K562 (cell line): ENCODE results near the gene MED29. TPM values are rescaled to one million over a fixed set of nuclear protein-coding genes. Genes with fewer than 3 reads are reported as not detected.

Source experiments
- ESRRA ChIP-seq: fragments of 450-650 bp; IDR thresholded peaks from 2 replicates; pipeline ENCODE4 v1.6.1; 2014; ENCODE audit warnings: low read depth, mild to moderate bottlenecking, moderate library complexity, borderline replicate concordance
- ETV5 ChIP-seq: sonication (generic); formaldehyde crosslinking; IDR thresholded peaks from 2 replicates; pipeline ENCODE4 v1.4.0; 2020; ENCODE audit warnings: low read depth, mild to moderate bottlenecking, missing genetic modification reagents
- FOXA3 ChIP-seq, 2 experiments: fragments of 450-650 bp in 1 of 2; sonication (generic) in 1 of 2; formaldehyde crosslinking; IDR thresholded peaks in 1 of 2; conservative IDR thresholded peaks in 1 of 2; 2 replicates each; pipeline versions ENCODE4 v1.4.0 to v1.8.0; 2020 to 2022; ENCODE audit warnings: mild to moderate bottlenecking in 2 of 2, missing genetic modification reagents in 1 of 2
- GTF2F1 ChIP-seq: IDR thresholded peaks from 2 replicates; pipeline ENCODE4 v1.6.1; 2011; ENCODE audit warnings: low read depth, low read length, improper control_type of control experiment
- HDGF ChIP-seq: fragments of 450-650 bp; IDR thresholded peaks from 2 replicates; pipeline ENCODE4 v1.6.1; 2016
- HNRNPL ChIP-seq: fragments of 200-400 bp; formaldehyde crosslinking; IDR thresholded peaks from 2 replicates; pipeline ENCODE4 v1.6.1; 2017; ENCODE audit warnings: low read depth, mild to moderate bottlenecking, low read length
- IRF2 ChIP-seq: sonication (generic); formaldehyde crosslinking; IDR thresholded peaks from 2 replicates; pipeline ENCODE4 v1.8.1; 2022; ENCODE audit warnings: mild to moderate bottlenecking, missing genetic modification reagents
- IRF9 ChIP-seq: fragments of 450-650 bp; IDR thresholded peaks from 2 replicates; pipeline ENCODE4 v1.6.1; 2016; ENCODE audit warnings: missing biosample characterization, missing genetic modification characterization
- KDM4B ChIP-seq, 2 experiments: fragments of 450-650 bp in 1 of 2; sonication (generic) in 1 of 2; IDR thresholded peaks; 2 replicates each; pipeline ENCODE4 v1.6.1; 2016 to 2017; ENCODE audit warnings: borderline replicate concordance in 2 of 2, antibody characterized with exemption in 1 of 2, low read depth in 1 of 2, mild to moderate bottlenecking in 1 of 2
- MTA2 ChIP-seq: fragments of 450-650 bp; IDR thresholded peaks from 2 replicates; pipeline ENCODE4 v1.6.1; 2016; ENCODE audit warnings: low read depth
- NCOA4 ChIP-seq: fragments of 450-650 bp; IDR thresholded peaks from 2 replicates; pipeline ENCODE4 v1.6.1; 2018; ENCODE audit warnings: mild to moderate bottlenecking; ENCODE audit not compliant: partially characterized antibody
- SMARCE1 ChIP-seq: fragments of 450-650 bp; IDR thresholded peaks from 2 replicates; pipeline ENCODE4 v1.7.1; 2016; ENCODE audit warnings: mild to moderate bottlenecking
- TAL1 ChIP-seq: fragments of 450-650 bp; IDR thresholded peaks from 2 replicates; pipeline ENCODE4 v1.6.1; 2016; ENCODE audit warnings: mild to moderate bottlenecking
- ZFP30 ChIP-seq: fragments of 250-450 bp; sonication (Bioruptor Pico); IDR thresholded peaks from 2 replicates; pipeline ENCODE4 v1.8.0; 2022; ENCODE audit warnings: moderate library complexity, mild to moderate bottlenecking, inconsistent platforms, borderline replicate concordance
- ZKSCAN8 ChIP-seq: fragments of 200-800 bp; sonication (Bioruptor generic); IDR thresholded peaks from 2 replicates; pipeline ENCODE4 v1.6.1; 2016; ENCODE audit warnings: missing genetic modification characterization, missing compliant biosample characterization
- ZNF12 ChIP-seq: sonication (generic); formaldehyde crosslinking; IDR thresholded peaks from 2 replicates; pipeline ENCODE4 v1.4.0; 2020; ENCODE audit warnings: mild to moderate bottlenecking, missing genetic modification reagents
- ZNF133 ChIP-seq: fragments of 250-450 bp; sonication (Bioruptor Pico); IDR thresholded peaks from 2 replicates; pipeline ENCODE4 v1.4.0; 2020; ENCODE audit warnings: mild to moderate bottlenecking
- ZNF165 ChIP-seq: fragments of 250-450 bp; sonication (Bioruptor Pico); IDR thresholded peaks from 2 replicates; pipeline ENCODE4 v1.4.0; 2020; ENCODE audit warnings: borderline replicate concordance
- ZNF3 ChIP-seq: fragments of 250-450 bp; sonication (Bioruptor Pico); IDR thresholded peaks from 2 replicates; pipeline ENCODE4 v1.5.0; 2021; ENCODE audit warnings: mild to moderate bottlenecking, moderate library complexity
- ZNF347 ChIP-seq: fragments of 450-650 bp; formaldehyde crosslinking; IDR thresholded peaks from 2 replicates; pipeline ENCODE4 v1.4.0; 2020; ENCODE audit warnings: low read depth, mild to moderate bottlenecking, moderate library complexity
- ZNF740 ChIP-seq, 3 experiments: fragments of 200-800 bp in 1 of 3; sonication (Bioruptor generic) in 1 of 3; sonication (generic) in 1 of 3; formaldehyde crosslinking in 1 of 3; IDR thresholded peaks; 2 replicates each; pipeline versions ENCODE4 v1.6.1 to v1.8.0; 2016 to 2022; ENCODE audit warnings: mild to moderate bottlenecking in 2 of 3, missing compliant biosample characterization in 2 of 3, missing genetic modification characterization in 2 of 3, missing genetic modification reagents in 1 of 3
- polyA plus RNA-seq, 8 experiments: library from polyadenylated mRNA; depleted of rRNA in 4 of 8; stranded (reverse) in 5 of 8; unstranded in 3 of 8; fragments of >200 nt; fragmentation: Nextera tagmentation in 2 of 8; fragmentation: Illumina TruSeq in 1 of 8; extraction: Ambion mirVana in 2 of 8; extraction: Trizol in 1 of 8; gene quantifications; 2 replicates each; pipeline versions ENCODE4 v1.2.1 to v1.2.3, GENCODE V29; 2011 to 2014; ENCODE audit warnings: inconsistent platforms in 1 of 8, missing spikeins in 1 of 8
- total RNA-seq, 7 experiments: library from RNA; depleted of rRNA in 6 of 7; stranded (reverse); fragments of >200 nt in 6 of 7; fragmentation: Illumina TruSeq in 2 of 7; extraction: Trizol in 2 of 7; gene quantifications; 2 replicates each; pipeline versions ENCODE4 v1.2.1 to v1.2.3, GENCODE V29; 2011 to 2021; ENCODE audit warnings: low replicate concordance in 1 of 7
- TF ChIP-seq, protein P1 (sequence below): sonication (generic); formaldehyde crosslinking; IDR thresholded peaks from 2 replicates; pipeline ENCODE4 v1.8.0; 2023; ENCODE audit warnings: mild to moderate bottlenecking, missing genetic modification reagents
- TF ChIP-seq, protein P2 (sequence below): fragments of 450-650 bp; IDR thresholded peaks from 2 replicates; pipeline ENCODE4 v1.6.1; 2016; ENCODE audit warnings: low read depth, mild to moderate bottlenecking, moderate library complexity

MED29 gene
- total and polyA plus RNA-seq, 9 of the 15 experiments (the other 6 are each of a cell fraction or from before 2014, with no cell fraction given) = 1.8 to 22.6 (median 12.4) TPM

DNA sequence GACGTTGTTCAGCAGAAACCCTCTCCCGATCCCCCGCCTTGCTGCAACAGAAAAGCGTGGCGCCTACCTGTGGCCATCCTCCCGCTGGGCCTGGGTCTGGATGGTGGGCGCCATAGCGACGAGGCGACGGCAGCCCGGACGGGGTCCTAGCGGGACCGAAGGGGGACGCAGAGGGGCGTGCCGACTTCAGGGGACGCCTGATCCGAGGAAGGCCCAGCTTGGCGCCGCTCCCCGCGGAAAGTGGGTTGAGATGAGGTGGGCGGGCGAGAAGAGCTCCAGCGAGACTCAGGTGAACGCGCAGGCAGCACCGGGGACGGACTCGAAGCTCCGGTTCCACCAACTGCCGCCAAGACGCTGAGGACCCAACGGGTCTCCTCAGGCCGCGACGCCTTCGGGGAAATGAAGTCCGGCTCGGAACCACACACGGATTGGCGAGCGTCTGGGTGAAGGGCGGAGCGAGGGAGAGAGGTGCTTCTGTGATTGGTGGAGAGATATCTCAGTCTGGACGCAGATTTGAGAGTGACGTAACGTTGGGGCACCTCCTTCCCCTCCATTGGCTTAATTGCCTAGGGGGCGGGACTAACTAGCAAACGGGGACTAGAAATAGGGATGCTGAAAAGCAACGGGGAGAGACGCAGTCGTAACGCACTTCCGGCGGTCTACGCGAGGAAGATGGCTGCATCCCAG is at the start of gene MED29, which contains the start of gene PAF1 (continued):
- TF ChIP-seq, protein P1, sequence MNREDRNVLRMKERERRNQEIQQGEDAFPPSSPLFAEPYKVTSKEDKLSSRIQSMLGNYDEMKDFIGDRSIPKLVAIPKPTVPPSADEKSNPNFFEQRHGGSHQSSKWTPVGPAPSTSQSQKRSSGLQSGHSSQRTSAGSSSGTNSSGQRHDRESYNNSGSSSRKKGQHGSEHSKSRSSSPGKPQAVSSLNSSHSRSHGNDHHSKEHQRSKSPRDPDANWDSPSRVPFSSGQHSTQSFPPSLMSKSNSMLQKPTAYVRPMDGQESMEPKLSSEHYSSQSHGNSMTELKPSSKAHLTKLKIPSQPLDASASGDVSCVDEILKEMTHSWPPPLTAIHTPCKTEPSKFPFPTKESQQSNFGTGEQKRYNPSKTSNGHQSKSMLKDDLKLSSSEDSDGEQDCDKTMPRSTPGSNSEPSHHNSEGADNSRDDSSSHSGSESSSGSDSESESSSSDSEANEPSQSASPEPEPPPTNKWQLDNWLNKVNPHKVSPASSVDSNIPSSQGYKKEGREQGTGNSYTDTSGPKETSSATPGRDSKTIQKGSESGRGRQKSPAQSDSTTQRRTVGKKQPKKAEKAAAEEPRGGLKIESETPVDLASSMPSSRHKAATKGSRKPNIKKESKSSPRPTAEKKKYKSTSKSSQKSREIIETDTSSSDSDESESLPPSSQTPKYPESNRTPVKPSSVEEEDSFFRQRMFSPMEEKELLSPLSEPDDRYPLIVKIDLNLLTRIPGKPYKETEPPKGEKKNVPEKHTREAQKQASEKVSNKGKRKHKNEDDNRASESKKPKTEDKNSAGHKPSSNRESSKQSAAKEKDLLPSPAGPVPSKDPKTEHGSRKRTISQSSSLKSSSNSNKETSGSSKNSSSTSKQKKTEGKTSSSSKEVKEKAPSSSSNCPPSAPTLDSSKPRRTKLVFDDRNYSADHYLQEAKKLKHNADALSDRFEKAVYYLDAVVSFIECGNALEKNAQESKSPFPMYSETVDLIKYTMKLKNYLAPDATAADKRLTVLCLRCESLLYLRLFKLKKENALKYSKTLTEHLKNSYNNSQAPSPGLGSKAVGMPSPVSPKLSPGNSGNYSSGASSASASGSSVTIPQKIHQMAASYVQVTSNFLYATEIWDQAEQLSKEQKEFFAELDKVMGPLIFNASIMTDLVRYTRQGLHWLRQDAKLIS (CRISPR knock-in tag) = no peak; the same call in 1 of the 2 replicates
- TF ChIP-seq ZNF740 (CRISPR knock-in tag; IDR thresholded peaks at IDR 0.05) = no peak
- no peak for TF ChIP-seq ZNF740 (tag; IDR thresholded peaks at IDR 0.05)
- TF ChIP-seq, protein P2, sequence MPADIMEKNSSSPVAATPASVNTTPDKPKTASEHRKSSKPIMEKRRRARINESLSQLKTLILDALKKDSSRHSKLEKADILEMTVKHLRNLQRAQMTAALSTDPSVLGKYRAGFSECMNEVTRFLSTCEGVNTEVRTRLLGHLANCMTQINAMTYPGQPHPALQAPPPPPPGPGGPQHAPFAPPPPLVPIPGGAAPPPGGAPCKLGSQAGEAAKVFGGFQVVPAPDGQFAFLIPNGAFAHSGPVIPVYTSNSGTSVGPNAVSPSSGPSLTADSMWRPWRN = no peak
- no peak for TF ChIP-seq HDGF
- TF ChIP-seq ZFP30 (CRISPR knock-in tag) = no peak
- no peak; the same call in 1 of the 2 replicates for TF ChIP-seq SMARCE1
- no peak for TF ChIP-seq HNRNPL
- no peak for TF ChIP-seq IRF2 (CRISPR knock-in tag)
- TF ChIP-seq NCOA4 = no peak
- TF ChIP-seq IRF9 = no peak
- no peak for TF ChIP-seq FOXA3 (CRISPR knock-in tag; conservative IDR thresholded peaks at IDR 0.05 in 1 of 2, IDR thresholded peaks at IDR 0.05 in 1 of 2)
- TF ChIP-seq ZKSCAN8 (CRISPR knock-in tag) = no peak
- no peak for TF ChIP-seq MTA2
- peak; percentile 65 for TF ChIP-seq ESRRA
- TF ChIP-seq TAL1 = peak; percentile 10; the same call in 1 of the 2 replicates
- TF ChIP-seq ETV5 (CRISPR knock-in tag) = peak; percentile 76
- TF ChIP-seq ZNF133 (CRISPR knock-in tag) = no peak
- TF ChIP-seq ZNF3 (CRISPR knock-in tag) = no peak
- no peak for TF ChIP-seq ZNF165 (CRISPR knock-in tag)
- no peak for TF ChIP-seq GTF2F1
- TF ChIP-seq ZNF347 (CRISPR knock-in tag) = no peak
- TF ChIP-seq ZNF12 (CRISPR knock-in tag) = 0 out of 2 replicates have a peak, but pooled peaks have one; percentile 36
- TF ChIP-seq KDM4B (IDR thresholded peaks at IDR 0.05; ENCODE audit: borderline replicate concordance in 2 of 2, low read depth in 1 of 2) = peak in 1 of 2 experiments; percentile 33; a peak in 1 of 4 replicates
